CD4-positive, alpha-beta T cell treated with Interleukin-6 for 4 hours (primary cell): Measurements from ENCODE around the gene YBX2.
A peak's percentile ranks its signal among the peaks of the same experiment; 100 is the strongest.

Source experiments
- DNase-seq: peaks from one replicate; pipeline ENCODE4 v3.0.0-alpha.2; 2020; ENCODE audit warnings: mixed read lengths

YBX2 gene

DNA sequence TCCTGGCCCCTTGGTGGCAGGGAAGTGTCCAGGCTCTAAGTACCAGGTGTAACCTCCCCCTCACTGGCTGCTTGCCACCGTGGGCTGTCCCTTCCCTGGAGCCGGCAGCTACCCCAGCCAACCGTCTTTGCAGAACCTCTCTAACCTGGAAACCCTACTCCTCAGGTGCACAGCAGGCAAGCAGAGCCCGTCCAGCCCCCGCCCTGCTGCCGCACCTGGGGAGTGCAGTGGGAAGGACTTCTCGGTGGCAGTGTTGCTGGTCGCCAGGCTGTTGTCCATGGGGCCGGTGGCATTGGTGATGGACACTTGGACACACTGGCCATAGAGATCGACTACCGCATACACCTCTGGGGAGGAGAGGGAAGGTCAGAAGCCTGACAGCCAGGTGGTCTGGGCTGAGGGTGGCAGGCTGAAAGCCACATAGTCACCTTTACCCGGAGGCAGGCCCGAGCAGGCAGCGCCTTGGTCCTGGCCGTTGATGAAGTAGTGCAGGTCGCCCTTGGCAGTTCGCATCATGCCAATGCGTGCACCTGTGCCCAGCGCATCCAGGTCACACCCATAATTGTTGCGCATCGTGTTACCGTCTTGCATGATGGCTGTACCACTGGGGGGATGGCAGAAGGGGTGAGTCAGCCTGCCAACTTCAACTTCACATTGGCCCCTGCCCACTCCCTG, 28.2 kb upstream of the YBX2 start:
- no peak for DNase-seq

DNA sequence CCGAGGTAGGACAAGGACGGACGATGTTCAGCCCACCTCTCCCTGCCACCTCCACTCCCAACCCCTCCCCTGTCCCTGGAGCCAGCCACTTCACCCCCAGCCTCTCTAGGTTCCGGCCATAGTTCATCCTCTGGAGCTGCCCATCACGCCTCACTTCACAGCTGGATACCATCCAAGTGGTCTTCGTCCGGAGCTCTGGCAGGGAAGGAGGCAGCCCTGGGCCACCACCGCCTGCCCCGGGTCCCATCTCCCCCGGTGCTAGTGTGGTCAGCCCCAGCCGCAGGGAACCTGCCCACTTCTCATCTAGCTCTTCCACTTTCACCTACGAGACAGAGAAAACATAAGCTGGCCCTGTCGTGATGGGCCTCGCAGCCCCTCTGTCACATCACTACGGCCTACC, 27.0 kb upstream of the YBX2 start:
- no peak for DNase-seq

DNA sequence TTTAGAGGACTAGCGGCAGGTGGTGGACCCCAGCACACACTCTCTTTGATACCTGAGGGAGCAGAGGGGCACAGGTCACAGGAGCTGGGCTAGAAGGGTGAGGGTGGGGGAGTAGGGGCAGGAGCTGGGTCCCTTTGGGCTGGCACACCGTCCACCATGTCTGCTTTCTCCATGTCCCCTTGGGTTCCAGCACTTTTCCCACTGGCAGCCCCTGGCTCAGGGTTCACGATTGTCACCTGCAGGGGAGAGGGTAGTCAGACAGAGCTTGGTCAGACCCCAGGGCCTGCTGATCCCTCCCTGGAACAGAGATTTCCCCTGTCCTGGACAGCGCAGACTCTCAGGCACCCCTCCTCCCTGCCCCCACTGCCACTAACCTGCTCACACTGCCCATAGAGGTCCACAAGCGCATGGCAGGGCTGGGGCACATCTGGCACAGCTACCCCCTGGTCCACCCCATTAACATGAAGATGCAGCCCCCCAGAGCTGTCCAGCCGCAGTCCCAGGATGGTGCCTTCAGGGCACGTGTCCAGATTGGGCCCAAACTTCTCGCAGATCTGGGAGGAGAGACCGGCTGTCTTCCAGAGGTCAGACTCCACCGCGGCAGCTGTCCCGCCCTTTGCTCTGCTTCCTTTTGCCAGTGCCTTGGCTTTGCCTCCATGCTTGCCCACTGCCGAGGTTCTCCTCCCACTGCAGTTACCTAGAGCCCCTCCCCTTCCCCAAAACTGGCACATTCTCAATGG, 23.9 kb upstream of the YBX2 start:
- DNase-seq, result no peak

DNA sequence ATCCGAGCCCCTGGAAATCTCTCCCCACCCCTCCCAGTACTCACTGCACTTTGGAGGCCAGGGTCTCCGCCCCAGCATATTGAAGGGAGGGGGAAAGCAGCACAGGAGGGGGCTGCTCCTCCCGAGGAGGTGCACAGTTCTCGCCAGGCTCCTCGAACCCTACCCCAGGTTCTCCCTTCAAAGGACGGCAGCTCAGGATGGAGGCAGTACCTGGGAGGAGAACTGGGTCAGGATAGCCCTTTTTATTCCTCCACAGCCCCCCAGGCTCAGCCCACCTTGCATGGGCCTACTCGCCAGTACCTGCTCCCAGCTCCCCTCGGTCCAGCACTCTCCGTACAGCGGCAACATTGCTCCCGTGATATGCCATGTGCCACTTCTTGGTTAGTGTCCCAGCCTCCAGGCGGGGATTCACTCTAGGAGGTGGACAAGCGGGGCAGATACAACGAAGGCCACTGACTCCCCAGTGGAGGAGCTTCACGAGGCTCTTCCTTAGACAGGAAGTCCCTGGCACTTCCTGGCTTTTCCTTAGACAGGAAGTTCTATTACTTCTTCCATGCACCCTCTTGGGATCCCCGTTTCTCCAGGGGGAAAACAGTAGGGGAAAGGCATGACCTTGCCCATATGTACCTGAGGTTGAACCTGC, 22.8 kb upstream of the YBX2 start:
- no peak for DNase-seq

- DNase-seq, result no peak
Observed at GRCh38 chr17:7315570-7316235, 21.3 kb upstream of the YBX2 start.

DNA sequence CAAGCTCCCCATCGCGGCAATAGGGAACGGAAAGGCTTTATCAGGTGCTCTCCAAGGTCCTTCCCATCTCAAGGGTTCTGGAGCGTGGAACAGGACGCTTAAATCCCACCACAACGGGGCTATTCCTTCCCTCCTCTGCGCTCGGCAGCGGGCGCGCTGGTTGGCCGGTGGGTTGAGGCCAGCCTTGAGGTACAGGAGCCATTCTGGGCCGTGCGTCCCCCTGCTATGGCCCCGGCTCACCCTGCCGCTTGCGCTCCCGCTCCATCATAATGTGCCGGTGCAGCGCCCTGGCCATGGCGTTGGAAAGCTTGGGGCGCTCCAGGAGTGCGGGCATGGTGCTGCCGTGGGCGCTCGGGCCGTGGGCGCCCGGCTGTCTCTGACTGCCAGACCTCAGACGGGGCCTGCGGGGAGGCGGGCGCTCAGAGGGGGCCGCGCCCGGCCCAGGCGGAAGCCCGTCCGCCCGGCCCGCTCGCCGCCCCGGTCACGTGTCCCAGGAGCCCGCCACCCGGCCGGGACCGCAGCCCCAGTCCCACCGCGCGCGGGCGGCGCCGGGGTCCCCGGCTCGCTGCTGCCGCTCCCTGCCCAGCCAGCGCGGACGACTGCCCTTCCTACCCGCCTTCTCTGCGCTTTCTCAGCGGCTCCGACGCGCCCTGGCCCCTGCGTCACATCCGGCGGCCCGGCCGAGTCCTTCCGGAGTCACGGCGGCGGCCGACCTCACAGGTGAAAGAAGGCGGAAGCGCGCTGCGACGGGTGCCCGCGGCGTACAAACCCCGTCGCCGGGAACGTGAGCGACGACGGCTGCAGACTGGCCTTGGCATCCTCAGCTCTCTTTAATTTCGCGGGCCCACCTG, 20.5 kb upstream of the YBX2 start, which contains the start of gene GPS2:
TSS of gene GPS2 (minus strand) at position 642 of the 851 bp plus-strand sequence. CDS start at position 334, 308 bp downstream.
- peak; percentile 94 for DNase-seq

DNA sequence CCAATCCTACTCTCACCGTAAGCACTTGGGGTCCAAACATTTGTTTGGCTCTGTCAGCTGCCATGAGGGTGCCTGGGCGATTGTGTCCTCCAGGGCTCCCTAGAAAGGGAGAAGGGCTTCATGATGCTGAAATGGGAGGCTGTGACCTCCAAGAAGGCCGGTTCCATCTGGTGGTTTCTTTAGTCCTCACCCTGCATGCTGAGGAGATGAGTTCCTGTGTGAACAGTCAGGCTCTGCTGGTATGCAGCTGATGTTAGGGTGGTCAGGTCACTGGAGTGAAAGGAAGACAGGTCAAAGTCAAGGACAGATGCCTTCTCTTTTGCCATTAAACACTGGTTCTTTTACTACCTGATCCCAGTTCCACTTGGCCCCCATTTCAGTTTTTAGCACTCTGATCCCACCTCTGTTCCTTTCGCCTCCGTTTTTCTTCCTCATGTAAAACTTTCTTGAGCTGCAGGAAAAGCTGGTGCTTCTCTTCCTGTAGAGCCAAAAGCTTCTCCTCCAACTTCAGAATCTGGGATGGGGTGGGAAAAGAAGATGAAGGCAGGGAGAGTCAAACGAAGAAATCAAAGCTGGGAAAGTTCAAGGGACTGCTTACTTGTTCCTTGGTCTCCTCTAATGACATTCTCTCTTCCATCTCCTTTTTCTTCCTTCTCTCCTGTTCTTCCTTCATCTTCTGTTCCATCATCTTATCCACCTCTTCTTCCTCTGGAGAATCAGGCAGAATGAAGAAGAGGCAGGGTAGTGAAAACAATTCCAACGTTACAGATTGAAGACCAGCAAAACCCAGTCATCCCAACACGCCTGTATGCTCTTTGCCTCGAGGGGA, 19.7 kb upstream of the YBX2 start:
- DNase-seq, result no peak

DNA sequence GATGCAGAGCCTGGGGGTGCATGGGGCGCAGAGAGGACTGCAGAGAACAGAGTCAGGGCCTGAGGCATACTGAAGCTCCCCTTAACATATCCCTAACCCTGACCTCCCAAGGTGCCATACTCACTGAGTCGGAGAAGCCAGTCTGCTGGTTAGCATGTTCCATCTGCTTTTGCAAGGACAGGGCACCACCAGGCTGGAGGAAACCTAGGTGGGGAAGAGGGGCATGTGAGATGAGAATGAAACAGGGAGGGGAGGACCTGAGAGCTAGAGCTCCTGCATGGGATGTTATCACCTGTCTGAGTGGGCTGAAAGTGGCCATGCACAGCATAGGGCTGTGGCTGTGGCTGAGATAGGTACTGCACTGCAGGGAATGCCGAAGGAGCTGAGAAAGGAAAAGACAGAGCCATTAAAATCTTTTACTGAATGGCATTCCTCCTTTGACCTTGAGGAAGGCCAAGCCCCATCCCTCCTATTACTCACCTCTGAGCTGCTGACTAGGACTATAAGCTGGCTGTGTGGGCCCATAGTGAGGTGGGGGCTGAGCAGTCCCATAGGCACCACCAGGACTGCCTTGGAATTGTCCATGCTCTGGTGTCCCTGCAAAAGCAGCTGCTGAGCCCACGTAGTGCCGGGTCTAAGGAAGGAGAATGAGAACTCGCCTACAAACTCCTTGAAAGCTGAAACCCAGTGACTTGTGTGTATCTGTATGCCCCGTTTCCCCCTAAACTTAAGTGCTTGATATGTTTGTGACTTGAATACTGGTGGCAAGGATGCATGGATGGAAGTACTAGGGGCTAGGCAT, 18.9 kb upstream of the YBX2 start:
- DNase-seq, result no peak

GRCh38 chr17:7312432-7313087, 18.1 kb upstream of the YBX2 start:
- DNase-seq, result no peak

DNA sequence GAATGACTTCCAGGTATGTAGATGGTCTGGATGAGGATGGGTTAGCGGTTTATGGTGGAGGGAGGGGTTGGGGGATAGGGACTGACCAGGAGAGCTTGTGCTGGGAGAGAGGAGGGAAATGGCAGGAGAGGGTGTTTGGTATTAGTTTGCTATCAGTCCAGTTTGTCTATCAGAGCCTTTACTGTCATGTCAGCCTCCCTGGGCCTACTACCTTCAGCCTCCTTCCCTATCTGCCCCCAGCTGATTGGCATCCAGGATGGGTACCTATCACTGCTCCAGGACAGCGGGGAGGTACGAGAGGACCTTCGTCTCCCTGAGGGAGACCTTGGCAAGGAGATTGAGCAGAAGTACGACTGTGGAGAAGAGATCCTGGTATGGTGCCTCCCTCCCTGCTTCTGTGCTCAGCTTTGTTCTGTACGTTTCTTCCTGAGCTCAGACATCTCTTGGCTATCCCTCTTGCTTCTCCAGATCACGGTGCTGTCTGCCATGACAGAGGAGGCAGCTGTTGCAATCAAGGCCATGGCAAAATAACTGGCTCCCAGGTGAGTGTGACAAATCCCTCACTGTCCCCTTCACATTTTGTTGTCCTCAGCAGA, 16.8 kb upstream of the YBX2 start:
- DNase-seq, result no peak

DNA sequence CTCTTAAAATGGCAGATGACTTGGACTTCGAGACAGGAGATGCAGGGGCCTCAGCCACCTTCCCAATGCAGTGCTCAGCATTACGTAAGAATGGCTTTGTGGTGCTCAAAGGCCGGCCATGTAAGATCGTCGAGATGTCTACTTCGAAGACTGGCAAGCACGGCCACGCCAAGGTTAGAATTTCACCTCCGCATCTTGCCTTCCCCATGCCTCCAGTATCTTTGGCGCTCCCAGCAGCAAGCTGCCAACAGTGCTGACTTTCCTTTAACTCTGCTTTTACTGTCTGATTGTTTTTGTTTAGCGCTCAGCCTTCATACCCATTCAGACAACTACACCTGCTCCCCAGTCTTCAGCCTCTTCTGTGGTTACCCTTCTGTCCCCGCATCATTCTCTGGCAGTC, 15.2 kb upstream of the YBX2 start:
- no peak for DNase-seq

DNA sequence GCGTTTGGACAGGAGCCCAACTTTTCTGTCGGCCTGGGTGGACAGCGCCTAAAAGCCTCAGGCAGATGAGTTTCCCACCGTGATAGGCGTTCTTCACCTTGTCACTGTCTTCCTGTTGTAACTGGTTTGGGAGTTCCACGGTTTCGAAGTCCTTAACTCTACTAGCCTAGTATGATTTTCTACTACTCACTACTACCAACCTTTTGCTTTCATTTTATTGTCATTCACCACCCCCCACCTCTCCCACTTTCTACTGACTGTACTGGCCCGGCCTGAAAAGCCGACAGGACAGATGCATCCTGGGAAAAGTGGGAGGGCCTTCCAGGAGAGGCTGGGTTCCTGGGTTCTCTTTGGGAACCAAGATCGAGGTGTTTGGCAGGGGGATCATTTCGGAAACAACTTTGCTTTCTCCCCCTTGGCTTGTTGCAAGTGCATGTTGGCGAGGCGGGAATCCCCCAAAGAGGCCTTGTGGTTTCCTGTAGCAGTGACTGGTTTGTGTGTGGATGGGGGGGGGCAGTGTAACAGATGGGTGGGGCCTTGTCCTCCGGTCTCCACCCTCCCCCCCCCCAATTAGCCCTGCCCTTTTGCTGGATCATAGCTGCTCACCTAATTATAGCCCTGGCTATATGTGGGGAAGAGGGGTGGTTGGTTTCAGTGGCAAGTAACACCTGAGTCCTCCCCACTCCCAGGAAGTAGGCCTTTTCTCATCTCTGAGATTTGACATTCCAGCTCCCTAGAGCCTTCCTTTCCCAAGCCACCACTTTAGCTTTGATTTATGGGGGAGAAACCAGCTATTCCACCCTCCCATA, 14.4 kb upstream of the YBX2 start:
- DNase-seq, result peak; percentile 89

DNA sequence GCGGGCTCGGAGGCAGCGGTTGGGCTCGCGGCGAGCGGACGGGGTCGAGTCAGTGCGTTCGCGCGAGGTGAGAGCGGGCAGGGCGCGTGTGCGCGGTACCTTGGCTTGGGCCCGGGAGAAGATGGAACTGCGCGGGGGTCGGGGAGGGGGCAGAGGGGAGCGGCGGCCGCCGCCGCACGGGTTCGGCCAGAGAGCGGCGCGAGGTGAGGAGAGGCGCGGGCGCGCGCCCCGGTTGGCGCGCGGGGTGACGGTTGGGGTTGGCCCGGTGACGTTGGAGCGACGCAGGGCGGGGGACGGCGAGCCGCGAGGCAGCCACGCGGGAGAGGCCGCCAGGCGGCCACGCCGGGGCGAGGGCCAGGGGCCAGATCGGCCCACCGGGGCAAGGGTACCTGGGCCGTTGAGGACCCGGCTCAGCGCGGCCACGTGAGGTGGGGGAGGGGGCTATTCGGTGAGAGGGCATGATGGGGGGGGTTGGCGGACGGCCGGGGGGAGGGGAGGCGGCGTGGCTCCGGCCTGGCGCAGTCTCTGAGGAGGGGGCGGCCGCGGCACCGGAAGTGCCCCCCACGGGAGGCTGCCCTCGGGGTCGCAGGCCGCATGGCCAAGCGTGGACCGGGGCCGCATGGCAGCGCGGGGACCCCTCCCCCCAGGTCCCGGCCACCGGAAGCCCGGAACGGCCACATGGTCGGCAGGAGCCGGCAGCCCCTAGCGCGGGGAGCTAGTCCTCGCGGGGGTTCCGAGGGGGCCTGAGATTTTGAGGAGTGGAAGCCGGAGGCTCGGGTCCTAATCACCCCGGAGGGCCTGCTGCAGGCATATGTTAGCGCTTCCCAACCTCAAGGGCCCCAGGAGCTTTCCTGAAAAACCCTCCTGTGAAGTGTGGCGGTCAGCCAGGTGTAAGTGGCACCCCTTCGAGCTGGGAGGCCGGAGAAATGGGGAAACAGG, 13.5 kb upstream of the YBX2 start:
- DNase-seq, result peak; percentile 57

DNA sequence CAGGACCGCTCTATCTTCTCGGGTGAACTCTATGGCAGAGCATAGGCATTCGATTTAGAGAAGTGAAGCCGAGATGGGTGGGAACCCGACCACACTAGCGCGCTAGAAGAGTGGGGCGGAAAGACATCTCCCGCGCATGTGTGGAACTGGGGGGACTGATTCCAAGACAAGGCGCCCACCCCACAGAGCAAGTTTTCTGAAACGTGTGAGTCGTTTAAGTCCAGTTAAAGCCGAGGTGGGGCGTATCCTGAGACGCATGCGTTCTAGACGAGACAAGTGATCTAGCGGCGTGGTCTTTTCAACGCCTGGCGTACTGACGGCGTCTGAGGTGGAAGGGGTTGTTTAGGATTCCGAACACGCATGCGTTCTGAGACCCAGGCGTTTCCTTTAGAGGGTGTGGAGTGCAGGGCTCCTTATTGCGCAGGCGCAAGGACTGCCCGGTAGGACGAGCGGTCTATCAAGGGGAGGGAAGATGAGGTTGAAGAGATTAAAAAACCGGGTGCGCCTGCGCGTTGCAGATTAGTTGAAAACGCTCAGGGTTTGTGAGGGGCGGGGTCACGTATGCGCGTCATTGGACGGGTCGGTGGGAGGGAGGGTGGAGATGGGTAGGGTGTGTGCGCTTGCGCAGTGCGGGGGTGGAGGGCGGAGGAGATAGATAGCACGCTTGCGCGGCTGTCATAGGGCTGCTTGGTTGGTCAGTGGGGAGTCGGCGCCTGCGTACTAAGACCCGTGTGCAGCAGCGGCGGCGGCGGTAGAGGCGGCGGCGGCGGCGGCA, 12.7 kb upstream of the YBX2 start, which contains the start of gene EIF5A:
TSS of gene EIF5A (plus strand) at position 718 of the 775 bp plus-strand sequence. CDS start 2,008 bp downstream, outside the sequence.
- DNase-seq, result peak; percentile 100

DNA sequence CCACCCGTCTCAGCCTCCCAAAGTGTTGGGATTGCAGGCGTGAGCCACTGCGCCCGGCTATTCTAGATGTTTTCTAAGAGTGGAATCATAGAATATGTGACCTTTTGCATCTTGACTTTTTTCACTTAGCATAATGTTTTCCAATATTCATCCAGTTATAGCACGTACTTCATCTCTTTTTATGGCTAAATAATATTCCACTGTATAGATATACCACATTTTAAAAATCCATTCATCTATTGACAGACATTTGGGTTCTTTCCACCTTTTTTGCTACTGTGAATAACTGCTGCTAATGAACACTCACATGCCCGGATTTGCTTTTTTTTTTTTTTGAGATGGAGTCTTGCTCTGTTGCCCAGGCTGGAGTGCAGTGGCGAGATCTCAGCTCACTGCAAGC, 9.7 kb upstream of the YBX2 start:
- no peak for DNase-seq

DNA sequence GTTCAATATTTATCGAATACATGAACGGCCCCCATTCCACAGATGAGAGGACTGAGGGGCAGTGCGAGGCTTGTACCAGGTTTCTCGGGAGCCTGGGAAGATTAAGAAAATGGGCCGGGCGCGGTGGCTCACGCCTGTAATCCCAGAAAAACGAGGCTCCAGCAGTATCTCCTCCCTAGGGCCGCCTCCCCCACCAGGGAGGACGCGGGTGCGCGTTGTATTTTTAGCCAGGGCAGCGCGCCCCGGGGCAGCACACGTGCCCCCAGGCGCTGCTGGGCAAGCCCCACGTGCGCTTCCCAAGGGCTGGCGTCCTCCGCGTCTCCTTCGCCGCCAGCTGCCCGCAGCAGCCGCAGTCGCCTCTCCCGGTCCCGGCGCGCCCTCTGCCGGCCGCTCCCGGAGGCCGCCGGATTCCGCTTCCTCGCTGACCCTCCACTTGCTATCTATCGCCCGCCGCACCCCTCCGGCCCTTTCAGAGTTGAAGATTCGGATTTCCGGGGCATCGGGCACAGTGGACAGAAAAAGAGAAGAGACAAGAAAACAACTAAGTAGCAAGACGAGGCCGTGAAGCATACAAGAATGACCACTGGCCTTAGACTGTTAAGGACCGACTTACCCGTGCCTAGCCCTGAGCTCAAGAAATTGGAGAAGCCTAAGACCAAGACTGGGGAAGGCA, 1.9 kb upstream of the YBX2 start:
- peak; percentile 76 for DNase-seq
